IMR-90 (cell line): ENCODE measurements around the gene EME2. TPM values are rescaled to one million over a fixed set of nuclear protein-coding genes. Genes with fewer than 3 reads are reported as not detected.

Experiments used
- ATAC-seq: fragments of 200-7000 bp; cut with Tn5 transposase; 2 replicates; pipeline ENCODE4 v1.9.1; 2020; ENCODE audit warnings: low read depth, mild to moderate bottlenecking, moderate library complexity
- BruUV-seq: library from RNA; stranded (reverse); fragments of 400-500 nt; replicated peaks from 2 replicates; lab custom pipeline; 2021; lab: Mats Ljungman, UMichigan
- CTCF ChIA-PET: fragments of 300-600 bp; formaldehyde crosslinking; extraction: SDS; loops from one replicate; lab custom pipeline; 2021; ENCODE audit warnings: antibody characterized with exemption; lab: Yijun Ruan, JAX
- POLR2A ChIA-PET: fragments of 300-600 bp; sonication (Branson Sonifier 250); formaldehyde crosslinking; loops from one replicate; lab custom pipeline; 2022; ENCODE audit warnings: antibody characterized with exemption; ENCODE audit not compliant: unreplicated experiment; lab: Charles Lee
- DNase-seq: peaks from one replicate; pipeline ENCODE4 v3.0.0; 2013
- H2AFZ ChIP-seq: replicated peaks from 2 replicates; pipeline ENCODE3; 2013; ENCODE audit warnings: low read length, mild to moderate bottlenecking; ENCODE audit not compliant: poor library complexity
- H2AK5ac ChIP-seq: 2 replicates; pipeline ENCODE4 v1.6.1; 2013; ENCODE audit warnings: low read depth, low read length, inconsistent platforms
- H2AK9ac ChIP-seq: replicated peaks from 2 replicates; pipeline ENCODE3; 2013; ENCODE audit warnings: mild to moderate bottlenecking, low read depth, low read length, moderate library complexity; ENCODE audit not compliant: poor library complexity
- H2BK120ac ChIP-seq: 2 replicates; pipeline ENCODE4 v1.6.1; 2013; ENCODE audit warnings: low read depth, low read length, inconsistent platforms
- H2BK15ac ChIP-seq: 3 replicates; pipeline ENCODE4 v1.6.1; 2013; ENCODE audit warnings: low read depth, low read length, inconsistent platforms
- H2BK20ac ChIP-seq: 2 replicates; pipeline ENCODE4 v1.6.1; 2013; ENCODE audit warnings: low read depth, mild to moderate bottlenecking, inconsistent platforms, low read length, moderate library complexity
- H2BK5ac ChIP-seq: 2 replicates; pipeline ENCODE4 v1.6.1; 2013; ENCODE audit warnings: mild to moderate bottlenecking, low read depth, low read length, inconsistent platforms; ENCODE audit not compliant: poor library complexity, severe bottlenecking
- H3K14ac ChIP-seq: replicated peaks from 2 replicates; pipeline ENCODE4 v1.6.1; 2013; ENCODE audit warnings: low read depth, low read length, inconsistent platforms
- H3K18ac ChIP-seq: 2 replicates; pipeline ENCODE4 v1.6.1; 2013; ENCODE audit warnings: low read depth, low read length, control low read depth
- H3K23ac ChIP-seq: 2 replicates; pipeline ENCODE4 v1.6.1; 2013; ENCODE audit warnings: low read depth, low read length, inconsistent platforms
- H3K27ac ChIP-seq: 2 replicates; pipeline ENCODE4 v1.5.1; 2013; ENCODE audit warnings: mild to moderate bottlenecking, control low read depth, low read length; ENCODE audit not compliant: insufficient read depth
- H3K27me3 ChIP-seq: 2 replicates; pipeline ENCODE4 v1.6.1; 2013; ENCODE audit warnings: low read length; ENCODE audit not compliant: control insufficient read depth, insufficient read depth
- H3K36me3 ChIP-seq: 2 replicates; pipeline ENCODE4 v1.6.1; 2013; ENCODE audit warnings: low read length, mixed read lengths; ENCODE audit not compliant: control insufficient read depth, insufficient read depth
- H3K4ac ChIP-seq: 2 replicates; pipeline ENCODE4 v1.6.1; 2013; ENCODE audit warnings: low read depth, low read length, inconsistent platforms
- H3K4me1 ChIP-seq: 2 replicates; pipeline ENCODE4 v1.6.1; 2013; ENCODE audit warnings: low read length, mixed read lengths; ENCODE audit not compliant: control insufficient read depth, insufficient read depth
- H3K4me2 ChIP-seq: 2 replicates; pipeline ENCODE4 v1.6.1; 2013; ENCODE audit warnings: low read depth, mild to moderate bottlenecking, control low read depth, low read length, moderate library complexity
- H3K4me3 ChIP-seq: 2 replicates; pipeline ENCODE4 v1.5.1; 2013; ENCODE audit warnings: low read depth, mild to moderate bottlenecking, control low read depth, low read length, moderate library complexity; ENCODE audit not compliant: insufficient read depth
- H3K56ac ChIP-seq: 2 replicates; pipeline ENCODE4 v1.6.1; 2013; ENCODE audit warnings: low read length, inconsistent platforms; ENCODE audit not compliant: insufficient read depth; ENCODE audit errors: extremely low read depth
- H3K79me1 ChIP-seq, 2 experiments: 2 replicates each; pipeline ENCODE4 v1.6.1; 2013; ENCODE audit warnings: low read length in 2 of 2, inconsistent platforms in 1 of 2, low read depth in 1 of 2
- H3K9ac ChIP-seq: 2 replicates; pipeline ENCODE4 v1.6.1; 2013; ENCODE audit warnings: low read depth, low read length, control low read depth
- H3K9me1 ChIP-seq: 2 replicates; pipeline ENCODE4 v1.6.1; 2013; ENCODE audit warnings: low read length, inconsistent platforms; ENCODE audit not compliant: insufficient read depth
- H3K9me3 ChIP-seq: 2 replicates; pipeline ENCODE4 v1.6.1; 2013; ENCODE audit warnings: low read length; ENCODE audit not compliant: control insufficient read depth, insufficient read depth
- H4K20me1 ChIP-seq: 2 replicates; pipeline ENCODE4 v1.6.1; 2013; ENCODE audit warnings: low read length, inconsistent platforms; ENCODE audit not compliant: insufficient read depth
- H4K5ac ChIP-seq: 2 replicates; pipeline ENCODE4 v1.6.1; 2013; ENCODE audit warnings: mild to moderate bottlenecking, low read depth, low read length, control low read depth
- H4K8ac ChIP-seq, 2 experiments: 2 replicates each; pipeline ENCODE4 v1.6.1; 2013; ENCODE audit warnings: low read depth in 2 of 2, low read length in 2 of 2, control low read depth in 1 of 2, inconsistent platforms in 1 of 2
- H4K91ac ChIP-seq: 2 replicates; pipeline ENCODE4 v1.6.1; 2013; ENCODE audit warnings: low read depth, low read length, inconsistent platforms; ENCODE audit not compliant: insufficient read depth
- BHLHE40 ChIP-seq: fragments of 150-350 bp; IDR thresholded peaks from 2 replicates; pipeline ENCODE4 v1.6.1; 2016; ENCODE audit warnings: mild to moderate bottlenecking, low read depth, low read length
- CEBPB ChIP-seq: IDR thresholded peaks from 2 replicates; pipeline ENCODE4 v1.6.1; 2012; ENCODE audit warnings: low read depth, low read length, improper control_type of control experiment
- CHD1 ChIP-seq: IDR thresholded peaks from 2 replicates; pipeline ENCODE4 v1.6.1; 2012; ENCODE audit warnings: low read depth, low read length, improper control_type of control experiment
- FOS ChIP-seq: fragments of 150-350 bp; IDR thresholded peaks from 2 replicates; pipeline ENCODE4 v1.6.1; 2016; ENCODE audit warnings: low read depth, low read length
- MAFK ChIP-seq: IDR thresholded peaks from 2 replicates; pipeline ENCODE4 v1.6.1; 2012; ENCODE audit warnings: low read depth, low read length, improper control_type of control experiment
- MAZ ChIP-seq: IDR thresholded peaks from 2 replicates; pipeline ENCODE4 v1.6.1; 2012; ENCODE audit warnings: low read depth, mild to moderate bottlenecking, low read length, improper control_type of control experiment, moderate library complexity, borderline replicate concordance
- MXI1 ChIP-seq: IDR thresholded peaks from 2 replicates; pipeline ENCODE4 v1.6.1; 2012; ENCODE audit warnings: low read depth, mild to moderate bottlenecking, low read length, moderate library complexity, borderline replicate concordance
- NFE2L2 ChIP-seq: fragments of 150-350 bp; IDR thresholded peaks from 2 replicates; pipeline ENCODE4 v1.6.1; 2016; ENCODE audit warnings: low read depth, mild to moderate bottlenecking, low read length
- POLR2A ChIP-seq: IDR thresholded peaks from 2 replicates; pipeline ENCODE4 v1.6.1; 2012; ENCODE audit warnings: mild to moderate bottlenecking, low read depth, low read length
- RAD21 ChIP-seq: IDR thresholded peaks from 2 replicates; pipeline ENCODE4 v1.6.1; 2012; ENCODE audit warnings: low read length, improper control_type of control experiment
- RCOR1 ChIP-seq: IDR thresholded peaks from 2 replicates; pipeline ENCODE4 v1.6.1; 2012; ENCODE audit warnings: mild to moderate bottlenecking, low read length, improper control_type of control experiment; ENCODE audit not compliant: insufficient replicate concordance
- RFX5 ChIP-seq: IDR thresholded peaks from 2 replicates; pipeline ENCODE4 v1.8.0; 2012; ENCODE audit warnings: low read depth, mild to moderate bottlenecking, low read length, moderate library complexity
- SMC3 ChIP-seq: fragments of 150-350 bp; IDR thresholded peaks from 2 replicates; pipeline ENCODE4 v1.6.1; 2016; ENCODE audit warnings: low read depth, mild to moderate bottlenecking, antibody characterized with exemption, low read length, moderate library complexity
- WGBS, 2 experiments: methylation state at CpG; one replicate each; pipeline versions ENCODE4 v1.1.5 to v1.1.7; 2013; ENCODE audit warnings: missing lambda C conversion rate in 2 of 2; ENCODE audit not compliant: insufficient read length in 1 of 2; ENCODE audit errors: extremely low coverage in 2 of 2; 5-methylcytosine and 5-hydroxymethylcytosine counted together
- dilution Hi-C: fragments of 300-500 bp; cut with HindIII; formaldehyde crosslinking; loops from one replicate; pipeline ENCODE4 v1.14.3; 2018; ENCODE audit warnings: low sequenced_read_pairs; ENCODE audit not compliant: unreplicated experiment
- in situ Hi-C: fragments of 300-500 bp; cut with MboI; formaldehyde crosslinking; loops from 3 replicates; pipeline ENCODE4 v1.14.3; 2019; ENCODE audit warnings: low sequenced_read_pairs, inconsistent platforms, mixed read lengths
- intact Hi-C: fragments of 100-400 bp; cut with micrococcal nuclease; formaldehyde crosslinking; loops from 2 replicates; pipeline ENCODE4 v1.10.0; 2022
- polyA plus RNA-seq, 3 experiments: library from polyadenylated mRNA; depleted of rRNA; stranded (reverse); fragments of >200 nt; gene quantifications; 2 replicates each; pipeline ENCODE4 v1.2.3, GENCODE V29; 2012; ENCODE audit warnings: low replicate concordance in 1 of 3
- total RNA-seq: library from RNA; depleted of rRNA; stranded (reverse); fragments of >200 nt; gene quantifications from 2 replicates; pipeline ENCODE4 v1.2.3, GENCODE V29; 2012
- TF ChIP-seq, protein P1 (sequence below): fragments of 150-350 bp; IDR thresholded peaks from 2 replicates; pipeline ENCODE4 v1.6.1; 2016; ENCODE audit warnings: low read depth, mild to moderate bottlenecking, low read length, moderate library complexity, borderline replicate concordance
- TF ChIP-seq, protein P2 (sequence below): conservative IDR thresholded peaks from 2 replicates; pipeline ENCODE4 v1.5.1; 2012; ENCODE audit warnings: mild to moderate bottlenecking, low read depth, low read length, improper control_type of control experiment
- TF ChIP-seq, protein P3 (sequence below): fragments of 150-350 bp; IDR thresholded peaks from 2 replicates; pipeline ENCODE4 v1.6.1; 2017; ENCODE audit warnings: mild to moderate bottlenecking, antibody characterized with exemption, low read length, low read depth

Gene EME2
- total and polyA plus RNA-seq, 2 of the 4 experiments (the other 2 are of a cell fraction), result 1.3 to 9.6 TPM

DNA sequence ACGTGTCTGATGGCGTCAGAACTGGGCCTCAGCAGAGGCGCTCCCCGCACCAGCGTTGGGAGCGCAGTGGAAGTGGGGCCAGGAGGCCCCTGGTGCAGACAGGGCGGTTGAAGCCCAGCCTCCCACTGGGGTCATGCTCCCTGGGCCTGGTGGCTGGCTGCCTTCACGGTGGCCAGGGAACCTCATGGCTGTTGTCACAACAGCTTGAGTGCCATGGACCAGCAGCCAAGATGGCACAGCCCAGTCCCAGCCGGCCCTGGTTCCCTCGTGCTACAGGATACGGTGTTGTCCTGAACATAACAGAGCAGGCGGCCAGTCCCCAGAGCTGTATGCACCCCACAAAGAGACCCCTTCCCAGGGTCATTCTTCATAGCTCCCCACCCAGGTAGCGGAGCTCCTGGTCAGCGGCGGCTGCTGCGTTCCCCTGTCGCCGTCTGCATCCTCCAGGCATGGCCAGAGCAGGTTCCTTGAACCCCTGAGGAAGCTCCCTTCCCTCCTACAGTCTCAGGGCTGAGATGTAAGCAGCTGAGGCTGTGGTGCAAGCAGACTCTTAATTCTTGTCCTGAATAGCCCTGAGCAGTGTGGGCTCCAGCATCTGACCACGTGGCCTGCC is 31.0 kb upstream of the EME2 start:
- dilution Hi-C loops (no loop called here), in situ Hi-C loops (no loop called here), intact Hi-C loops (no loop called here)
- Histone ChIP-seq H3K9me3 (no peaks in the 10 kb centered on the region), H3K27ac (no peak overlapping the region), H2AK9ac (no peak overlapping the region), H2AFZ (no peak overlapping the region), H2BK5ac (no peak overlapping the region), H3K27me3 (no peaks in the 10 kb centered on the region), H3K4me3 (no peak overlapping the region), H3K18ac (no peak overlapping the region), H3K79me1 (peaks cover 21 to 58% of the 10 kb centered on the region in 2 experiments), H4K5ac (no peak overlapping the region), H2BK20ac (no peak overlapping the region), H2BK120ac (no peak overlapping the region), H4K91ac (no peak overlapping the region), H3K4me1 (peaks cover 2% of the 10 kb centered on the region; the same call in 1 of the 2 replicates), H3K23ac (no peak overlapping the region), H2BK15ac (no peak overlapping the region), H3K4ac (no peak overlapping the region), H3K9me1 (peaks cover 6% of the 10 kb centered on the region), H3K4me2 (no peak overlapping the region), H2AK5ac (no peak overlapping the region), H3K14ac (no peak overlapping the region), H3K9ac (no peak overlapping the region), H4K20me1 (peaks cover 38% of the 10 kb centered on the region), H3K36me3 (peaks cover 34% of the 10 kb centered on the region), H4K8ac (no peak overlapping the region), H3K56ac (no peak overlapping the region)
- no peak for TF ChIP-seq MXI1
- TF ChIP-seq, protein P1, sequence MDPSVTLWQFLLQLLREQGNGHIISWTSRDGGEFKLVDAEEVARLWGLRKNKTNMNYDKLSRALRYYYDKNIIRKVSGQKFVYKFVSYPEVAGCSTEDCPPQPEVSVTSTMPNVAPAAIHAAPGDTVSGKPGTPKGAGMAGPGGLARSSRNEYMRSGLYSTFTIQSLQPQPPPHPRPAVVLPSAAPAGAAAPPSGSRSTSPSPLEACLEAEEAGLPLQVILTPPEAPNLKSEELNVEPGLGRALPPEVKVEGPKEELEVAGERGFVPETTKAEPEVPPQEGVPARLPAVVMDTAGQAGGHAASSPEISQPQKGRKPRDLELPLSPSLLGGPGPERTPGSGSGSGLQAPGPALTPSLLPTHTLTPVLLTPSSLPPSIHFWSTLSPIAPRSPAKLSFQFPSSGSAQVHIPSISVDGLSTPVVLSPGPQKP, result no peak
- TF ChIP-seq SMC3, result no peak
- TF ChIP-seq POLR2A, result no peak
- TF ChIP-seq NFE2L2, result no peak
- TF ChIP-seq, protein P2, sequence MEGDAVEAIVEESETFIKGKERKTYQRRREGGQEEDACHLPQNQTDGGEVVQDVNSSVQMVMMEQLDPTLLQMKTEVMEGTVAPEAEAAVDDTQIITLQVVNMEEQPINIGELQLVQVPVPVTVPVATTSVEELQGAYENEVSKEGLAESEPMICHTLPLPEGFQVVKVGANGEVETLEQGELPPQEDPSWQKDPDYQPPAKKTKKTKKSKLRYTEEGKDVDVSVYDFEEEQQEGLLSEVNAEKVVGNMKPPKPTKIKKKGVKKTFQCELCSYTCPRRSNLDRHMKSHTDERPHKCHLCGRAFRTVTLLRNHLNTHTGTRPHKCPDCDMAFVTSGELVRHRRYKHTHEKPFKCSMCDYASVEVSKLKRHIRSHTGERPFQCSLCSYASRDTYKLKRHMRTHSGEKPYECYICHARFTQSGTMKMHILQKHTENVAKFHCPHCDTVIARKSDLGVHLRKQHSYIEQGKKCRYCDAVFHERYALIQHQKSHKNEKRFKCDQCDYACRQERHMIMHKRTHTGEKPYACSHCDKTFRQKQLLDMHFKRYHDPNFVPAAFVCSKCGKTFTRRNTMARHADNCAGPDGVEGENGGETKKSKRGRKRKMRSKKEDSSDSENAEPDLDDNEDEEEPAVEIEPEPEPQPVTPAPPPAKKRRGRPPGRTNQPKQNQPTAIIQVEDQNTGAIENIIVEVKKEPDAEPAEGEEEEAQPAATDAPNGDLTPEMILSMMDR, result no peak
- no peak for TF ChIP-seq RFX5
- no peak for TF ChIP-seq RCOR1
- TF ChIP-seq RAD21, result no peak
- TF ChIP-seq BHLHE40, result no peak
- no peak for TF ChIP-seq MAFK
- TF ChIP-seq CHD1, result no peak
- TF ChIP-seq FOS, result no peak
- no peak for TF ChIP-seq CEBPB
- TF ChIP-seq MAZ, result no peak
- TF ChIP-seq, protein P3, sequence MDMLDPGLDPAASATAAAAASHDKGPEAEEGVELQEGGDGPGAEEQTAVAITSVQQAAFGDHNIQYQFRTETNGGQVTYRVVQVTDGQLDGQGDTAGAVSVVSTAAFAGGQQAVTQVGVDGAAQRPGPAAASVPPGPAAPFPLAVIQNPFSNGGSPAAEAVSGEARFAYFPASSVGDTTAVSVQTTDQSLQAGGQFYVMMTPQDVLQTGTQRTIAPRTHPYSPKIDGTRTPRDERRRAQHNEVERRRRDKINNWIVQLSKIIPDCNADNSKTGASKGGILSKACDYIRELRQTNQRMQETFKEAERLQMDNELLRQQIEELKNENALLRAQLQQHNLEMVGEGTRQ, result no peak
- 97% methylated on average over 9 of the region's 19 CpGs; no CpG with 5 or more reads in 1 of the 2 experiments for WGBS, 2 experiments
- ATAC-seq, result no peak
- ChIA-PET CTCF (no interaction called here), POLR2A (no interaction called here)
- DNase-seq, result no peak
- BruUV-seq, result no TSS peak
